GM12864 (cell line): ENCODE data around the gene TBL3.

Source experiments
- DNase-seq: peaks from one replicate; pipeline ENCODE4 v3.0.0-alpha.2; 2011; ENCODE audit warnings: low read depth
- H3K4me3 ChIP-seq: 2 replicates; pipeline ENCODE4 v1.5.1; 2011; ENCODE audit warnings: mild to moderate bottlenecking, low read depth, low read length, control low read depth
- TF ChIP-seq, protein P1 (sequence below): IDR thresholded peaks from 2 replicates; pipeline ENCODE4 v1.5.1; 2011; ENCODE audit warnings: low read depth, mild to moderate bottlenecking, moderate library complexity, low read length, control low read depth, inconsistent platforms; ENCODE audit errors: missing control alignments

Gene TBL3

DNA sequence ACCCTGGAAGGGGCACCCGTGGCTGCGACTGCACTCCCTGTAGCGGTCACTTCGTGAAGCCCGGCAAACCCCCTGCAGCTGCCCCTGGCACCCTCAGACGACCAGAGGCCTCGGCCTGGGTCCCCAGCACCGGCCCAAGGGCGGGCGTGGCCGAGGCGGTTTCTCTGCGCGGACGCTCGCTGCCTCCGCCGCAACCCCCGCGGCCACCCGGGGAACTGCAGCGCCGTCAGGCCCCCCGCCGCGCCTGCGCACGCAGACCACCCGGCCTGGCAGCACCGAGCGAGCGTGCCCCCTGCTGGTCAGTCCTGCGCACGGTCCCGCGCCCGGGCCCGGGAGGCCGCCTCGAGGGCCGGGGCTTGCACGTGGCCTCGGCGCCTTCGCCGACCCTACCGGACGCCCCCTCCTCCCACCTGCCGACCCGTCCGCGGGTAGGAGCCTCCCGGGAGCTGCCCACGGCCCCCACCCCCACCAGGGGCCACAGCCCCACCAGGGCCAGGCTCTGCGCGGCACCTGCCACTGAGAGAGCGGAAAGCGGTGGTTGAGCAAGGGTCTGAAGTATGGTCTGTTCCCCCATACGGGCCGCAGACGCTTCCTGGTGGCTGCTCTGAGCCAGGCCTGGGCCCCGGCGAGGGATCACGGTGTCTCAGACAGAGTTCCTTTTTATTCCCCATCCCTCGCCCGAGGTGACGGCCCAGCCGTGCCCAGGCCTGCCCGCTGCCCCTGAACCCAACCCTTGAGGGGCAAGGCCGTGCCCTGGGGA is 42.1 kb upstream of the TBL3 start:
- peak overlapping the region; percentile 45 for H3K4me3 ChIP-seq
- peak; percentile 38 for DNase-seq
- TF ChIP-seq, protein P1, sequence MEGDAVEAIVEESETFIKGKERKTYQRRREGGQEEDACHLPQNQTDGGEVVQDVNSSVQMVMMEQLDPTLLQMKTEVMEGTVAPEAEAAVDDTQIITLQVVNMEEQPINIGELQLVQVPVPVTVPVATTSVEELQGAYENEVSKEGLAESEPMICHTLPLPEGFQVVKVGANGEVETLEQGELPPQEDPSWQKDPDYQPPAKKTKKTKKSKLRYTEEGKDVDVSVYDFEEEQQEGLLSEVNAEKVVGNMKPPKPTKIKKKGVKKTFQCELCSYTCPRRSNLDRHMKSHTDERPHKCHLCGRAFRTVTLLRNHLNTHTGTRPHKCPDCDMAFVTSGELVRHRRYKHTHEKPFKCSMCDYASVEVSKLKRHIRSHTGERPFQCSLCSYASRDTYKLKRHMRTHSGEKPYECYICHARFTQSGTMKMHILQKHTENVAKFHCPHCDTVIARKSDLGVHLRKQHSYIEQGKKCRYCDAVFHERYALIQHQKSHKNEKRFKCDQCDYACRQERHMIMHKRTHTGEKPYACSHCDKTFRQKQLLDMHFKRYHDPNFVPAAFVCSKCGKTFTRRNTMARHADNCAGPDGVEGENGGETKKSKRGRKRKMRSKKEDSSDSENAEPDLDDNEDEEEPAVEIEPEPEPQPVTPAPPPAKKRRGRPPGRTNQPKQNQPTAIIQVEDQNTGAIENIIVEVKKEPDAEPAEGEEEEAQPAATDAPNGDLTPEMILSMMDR, result peak; percentile 82

DNA sequence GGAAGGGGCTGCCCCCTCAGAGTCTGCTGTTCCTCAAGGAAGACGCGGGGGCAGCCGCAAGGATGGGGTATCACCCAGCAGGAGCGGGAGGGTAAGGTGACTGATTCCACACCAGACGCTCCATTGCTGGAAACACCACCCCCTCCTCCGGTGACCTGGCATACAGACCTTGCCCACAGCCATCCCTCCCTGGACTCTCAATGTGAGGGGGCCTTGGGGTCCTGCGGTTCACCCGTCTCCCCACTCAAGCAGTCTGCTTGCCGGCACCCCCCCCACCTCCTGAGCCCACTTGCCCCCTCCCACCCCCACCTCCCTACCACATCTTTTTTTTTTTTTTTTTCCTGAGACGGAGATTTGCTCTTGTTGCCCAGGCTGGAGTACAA is 41.5 kb upstream of the TBL3 start:
- DNase-seq, result no peak
- TF ChIP-seq, protein P1, result no peak
- no peak overlapping the region for H3K4me3 ChIP-seq

DNA sequence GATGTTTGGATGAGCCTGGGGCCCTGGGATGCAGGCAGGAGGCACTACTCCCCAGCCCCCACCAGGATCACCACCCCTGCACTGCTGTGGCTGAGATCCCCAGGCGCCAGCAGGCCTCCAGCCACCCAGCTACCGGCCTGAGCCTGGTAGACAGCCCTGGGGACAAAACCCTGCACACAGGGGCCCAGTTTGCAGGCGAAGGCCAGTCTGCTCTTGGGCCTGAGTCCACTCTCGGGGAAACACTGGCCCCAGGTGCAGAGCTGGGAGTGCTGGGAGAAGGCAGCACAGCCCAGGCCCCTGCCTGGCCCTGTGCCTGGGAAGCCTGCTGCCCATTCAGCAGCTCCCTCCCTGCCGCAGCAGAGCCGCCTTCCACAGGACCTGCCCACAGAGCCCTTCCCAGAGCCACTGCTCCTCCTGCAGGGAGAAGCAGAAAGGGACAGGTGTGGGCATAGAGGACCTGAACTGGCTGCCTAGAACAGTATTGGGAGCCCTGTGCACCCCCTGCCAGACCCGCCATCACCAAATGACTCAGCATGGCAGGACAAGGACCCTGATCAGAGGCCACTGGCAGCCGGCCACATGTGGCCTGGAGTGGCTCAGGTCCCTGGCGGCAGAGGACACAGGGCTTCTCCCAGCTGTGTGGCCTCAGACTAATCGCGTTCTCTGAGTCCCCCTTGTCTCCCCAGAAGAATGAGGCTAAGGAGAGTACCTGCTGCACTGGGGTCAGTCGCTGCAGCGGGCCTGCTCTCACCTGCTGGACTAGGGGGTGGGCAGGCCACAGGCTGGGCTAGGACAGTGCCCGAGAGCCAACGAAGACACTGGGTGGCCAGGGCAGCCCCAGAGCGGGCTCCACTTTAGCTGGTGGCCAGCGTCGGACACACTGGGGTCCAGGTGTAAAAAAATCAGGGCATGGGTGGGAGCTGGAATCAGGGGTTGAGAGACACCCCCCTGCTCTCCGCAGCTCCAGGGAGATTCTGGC is 39.5 kb upstream of the TBL3 start:
- TF ChIP-seq, protein P1, result no peak
- no peak overlapping the region for H3K4me3 ChIP-seq
- no peak for DNase-seq

DNA sequence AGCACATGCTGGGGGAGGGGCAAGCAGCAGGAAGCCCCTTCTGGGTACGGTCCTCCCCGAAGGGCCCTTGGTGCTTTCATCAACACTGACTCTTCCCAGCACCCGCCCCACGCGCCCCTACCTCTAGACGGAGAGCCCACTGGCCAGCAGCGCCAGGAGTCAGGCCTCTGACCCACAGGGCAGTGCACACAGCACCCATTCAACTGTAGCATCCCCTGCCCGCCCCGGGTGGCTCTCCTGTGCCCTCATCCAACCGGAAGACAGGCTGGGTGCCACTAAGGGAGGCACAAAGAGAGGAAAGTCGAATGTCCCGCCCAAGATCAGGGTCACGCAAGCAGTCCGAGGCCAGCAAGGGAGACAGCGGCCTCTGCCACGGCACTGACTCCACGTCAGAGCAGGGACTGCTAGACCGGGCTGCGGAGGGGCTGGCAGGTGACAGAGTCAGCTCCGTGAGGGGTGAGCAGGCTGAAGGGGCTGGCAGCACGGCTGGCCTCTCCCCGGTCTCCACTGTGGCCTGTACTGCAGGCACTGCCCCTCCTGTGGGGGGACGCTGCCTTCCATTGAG is 38.7 kb upstream of the TBL3 start:
- TF ChIP-seq, protein P1, result no peak
- DNase-seq, result no peak
- H3K4me3 ChIP-seq, result no peak overlapping the region

DNA sequence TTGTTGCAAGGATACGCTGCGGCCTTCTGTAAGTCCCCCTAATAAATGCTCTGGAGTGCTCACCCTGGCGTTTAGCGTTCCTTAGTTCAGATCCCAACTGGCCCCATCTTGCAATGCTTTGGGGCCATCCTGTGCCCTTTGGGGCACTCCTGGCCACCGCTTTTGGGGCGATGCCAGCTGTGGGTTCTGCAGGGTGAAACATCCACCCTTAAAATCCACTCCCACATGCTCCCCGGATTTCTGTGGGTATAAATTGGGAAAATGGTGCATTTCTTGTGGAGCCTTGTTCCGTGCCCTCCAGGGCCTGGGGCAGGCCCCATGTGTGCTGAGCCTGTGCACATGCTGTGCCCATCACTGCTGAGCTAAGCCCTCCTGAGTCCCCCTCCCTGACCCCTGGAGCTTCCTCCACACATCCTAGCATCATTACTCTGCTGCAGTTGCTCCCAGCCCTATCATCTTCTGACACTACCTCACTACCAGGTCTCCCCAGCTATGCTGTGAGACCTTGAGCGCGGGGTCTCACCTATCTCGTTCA is 34.8 kb upstream of the TBL3 start:
- TF ChIP-seq, protein P1, result no peak
- no peak overlapping the region for H3K4me3 ChIP-seq
- DNase-seq, result no peak

DNA sequence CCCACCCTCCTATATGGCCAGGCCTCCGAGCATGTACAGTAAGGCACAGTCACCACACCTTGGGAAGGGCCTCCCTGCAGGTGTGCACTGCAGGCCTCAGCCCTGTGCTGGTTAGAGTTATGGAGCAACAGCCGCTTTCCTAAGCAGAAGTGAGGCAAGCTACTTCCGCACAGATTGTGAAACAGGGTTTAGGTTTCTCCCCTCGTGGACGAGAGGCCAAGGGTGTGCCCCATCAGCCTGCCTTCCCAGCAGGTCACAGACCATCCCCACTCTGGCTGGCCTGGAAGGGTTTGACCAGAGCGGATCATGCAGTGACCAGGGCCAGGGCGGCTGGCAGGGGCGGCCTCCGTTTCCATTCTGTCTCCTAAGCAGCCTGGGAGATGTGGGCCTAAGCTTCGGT is 33.5 kb upstream of the TBL3 start:
- DNase-seq, result no peak
- no peak overlapping the region for H3K4me3 ChIP-seq
- TF ChIP-seq, protein P1, result no peak
